IMR-90 (cell line): Measurements from ENCODE around the gene LRRC8B. TPM values are rescaled to one million over a fixed set of nuclear protein-coding genes. Genes with fewer than 3 reads are reported as not detected.

Source experiments
- ATAC-seq: fragments of 200-7000 bp; cut with Tn5 transposase; 2 replicates; pipeline ENCODE4 v1.9.1; 2020; ENCODE audit warnings: low read depth, mild to moderate bottlenecking, moderate library complexity
- BruUV-seq: library from RNA; stranded (reverse); fragments of 400-500 nt; replicated peaks from 2 replicates; lab custom pipeline; 2021; lab: Mats Ljungman, UMichigan
- CTCF ChIA-PET: fragments of 300-600 bp; formaldehyde crosslinking; extraction: SDS; loops from one replicate; lab custom pipeline; 2021; ENCODE audit warnings: antibody characterized with exemption; lab: Yijun Ruan, JAX
- POLR2A ChIA-PET: fragments of 300-600 bp; sonication (Branson Sonifier 250); formaldehyde crosslinking; loops from one replicate; lab custom pipeline; 2022; ENCODE audit warnings: antibody characterized with exemption; ENCODE audit not compliant: unreplicated experiment; lab: Charles Lee
- DNase-seq: peaks from one replicate; pipeline ENCODE4 v3.0.0; 2013
- H2AFZ ChIP-seq: replicated peaks from 2 replicates; pipeline ENCODE3; 2013; ENCODE audit warnings: low read length, mild to moderate bottlenecking; ENCODE audit not compliant: poor library complexity
- H2AK5ac ChIP-seq: 2 replicates; pipeline ENCODE4 v1.6.1; 2013; ENCODE audit warnings: low read depth, low read length, inconsistent platforms
- H2AK9ac ChIP-seq: replicated peaks from 2 replicates; pipeline ENCODE3; 2013; ENCODE audit warnings: mild to moderate bottlenecking, low read depth, low read length, moderate library complexity; ENCODE audit not compliant: poor library complexity
- H2BK120ac ChIP-seq: 2 replicates; pipeline ENCODE4 v1.6.1; 2013; ENCODE audit warnings: low read depth, low read length, inconsistent platforms
- H2BK15ac ChIP-seq: 3 replicates; pipeline ENCODE4 v1.6.1; 2013; ENCODE audit warnings: low read depth, low read length, inconsistent platforms
- H2BK20ac ChIP-seq: 2 replicates; pipeline ENCODE4 v1.6.1; 2013; ENCODE audit warnings: low read depth, mild to moderate bottlenecking, inconsistent platforms, low read length, moderate library complexity
- H2BK5ac ChIP-seq: 2 replicates; pipeline ENCODE4 v1.6.1; 2013; ENCODE audit warnings: mild to moderate bottlenecking, low read depth, low read length, inconsistent platforms; ENCODE audit not compliant: poor library complexity, severe bottlenecking
- H3K14ac ChIP-seq: replicated peaks from 2 replicates; pipeline ENCODE4 v1.6.1; 2013; ENCODE audit warnings: low read depth, low read length, inconsistent platforms
- H3K18ac ChIP-seq: 2 replicates; pipeline ENCODE4 v1.6.1; 2013; ENCODE audit warnings: low read depth, low read length, control low read depth
- H3K23ac ChIP-seq: 2 replicates; pipeline ENCODE4 v1.6.1; 2013; ENCODE audit warnings: low read depth, low read length, inconsistent platforms
- H3K27ac ChIP-seq: 2 replicates; pipeline ENCODE4 v1.5.1; 2013; ENCODE audit warnings: mild to moderate bottlenecking, control low read depth, low read length; ENCODE audit not compliant: insufficient read depth
- H3K27me3 ChIP-seq: 2 replicates; pipeline ENCODE4 v1.6.1; 2013; ENCODE audit warnings: low read length; ENCODE audit not compliant: control insufficient read depth, insufficient read depth
- H3K36me3 ChIP-seq: 2 replicates; pipeline ENCODE4 v1.6.1; 2013; ENCODE audit warnings: low read length, mixed read lengths; ENCODE audit not compliant: control insufficient read depth, insufficient read depth
- H3K4ac ChIP-seq: 2 replicates; pipeline ENCODE4 v1.6.1; 2013; ENCODE audit warnings: low read depth, low read length, inconsistent platforms
- H3K4me1 ChIP-seq: 2 replicates; pipeline ENCODE4 v1.6.1; 2013; ENCODE audit warnings: low read length, mixed read lengths; ENCODE audit not compliant: control insufficient read depth, insufficient read depth
- H3K4me2 ChIP-seq: 2 replicates; pipeline ENCODE4 v1.6.1; 2013; ENCODE audit warnings: low read depth, mild to moderate bottlenecking, control low read depth, low read length, moderate library complexity
- H3K4me3 ChIP-seq: 2 replicates; pipeline ENCODE4 v1.5.1; 2013; ENCODE audit warnings: low read depth, mild to moderate bottlenecking, control low read depth, low read length, moderate library complexity; ENCODE audit not compliant: insufficient read depth
- H3K56ac ChIP-seq: 2 replicates; pipeline ENCODE4 v1.6.1; 2013; ENCODE audit warnings: low read length, inconsistent platforms; ENCODE audit not compliant: insufficient read depth; ENCODE audit errors: extremely low read depth
- H3K79me1 ChIP-seq, 2 experiments: 2 replicates each; pipeline ENCODE4 v1.6.1; 2013; ENCODE audit warnings: low read length in 2 of 2, inconsistent platforms in 1 of 2, low read depth in 1 of 2
- H3K9ac ChIP-seq: 2 replicates; pipeline ENCODE4 v1.6.1; 2013; ENCODE audit warnings: low read depth, low read length, control low read depth
- H3K9me1 ChIP-seq: 2 replicates; pipeline ENCODE4 v1.6.1; 2013; ENCODE audit warnings: low read length, inconsistent platforms; ENCODE audit not compliant: insufficient read depth
- H3K9me3 ChIP-seq: 2 replicates; pipeline ENCODE4 v1.6.1; 2013; ENCODE audit warnings: low read length; ENCODE audit not compliant: control insufficient read depth, insufficient read depth
- H4K20me1 ChIP-seq: 2 replicates; pipeline ENCODE4 v1.6.1; 2013; ENCODE audit warnings: low read length, inconsistent platforms; ENCODE audit not compliant: insufficient read depth
- H4K5ac ChIP-seq: 2 replicates; pipeline ENCODE4 v1.6.1; 2013; ENCODE audit warnings: mild to moderate bottlenecking, low read depth, low read length, control low read depth
- H4K8ac ChIP-seq, 2 experiments: 2 replicates each; pipeline ENCODE4 v1.6.1; 2013; ENCODE audit warnings: low read depth in 2 of 2, low read length in 2 of 2, control low read depth in 1 of 2, inconsistent platforms in 1 of 2
- H4K91ac ChIP-seq: 2 replicates; pipeline ENCODE4 v1.6.1; 2013; ENCODE audit warnings: low read depth, low read length, inconsistent platforms; ENCODE audit not compliant: insufficient read depth
- CTCF ChIP-seq: conservative IDR thresholded peaks from 2 replicates; pipeline ENCODE4 v1.5.1; 2012; ENCODE audit warnings: mild to moderate bottlenecking, low read depth, low read length, improper control_type of control experiment
- RAD21 ChIP-seq: IDR thresholded peaks from 2 replicates; pipeline ENCODE4 v1.6.1; 2012; ENCODE audit warnings: low read length, improper control_type of control experiment
- RCOR1 ChIP-seq: IDR thresholded peaks from 2 replicates; pipeline ENCODE4 v1.6.1; 2012; ENCODE audit warnings: mild to moderate bottlenecking, low read length, improper control_type of control experiment; ENCODE audit not compliant: insufficient replicate concordance
- RFX5 ChIP-seq: IDR thresholded peaks from 2 replicates; pipeline ENCODE4 v1.8.0; 2012; ENCODE audit warnings: low read depth, mild to moderate bottlenecking, low read length, moderate library complexity
- SMC3 ChIP-seq: fragments of 150-350 bp; IDR thresholded peaks from 2 replicates; pipeline ENCODE4 v1.6.1; 2016; ENCODE audit warnings: low read depth, mild to moderate bottlenecking, antibody characterized with exemption, low read length, moderate library complexity
- WGBS, 2 experiments: methylation state at CpG; one replicate each; pipeline versions ENCODE4 v1.1.5 to v1.1.7; 2013; ENCODE audit warnings: missing lambda C conversion rate in 2 of 2; ENCODE audit not compliant: insufficient read length in 1 of 2; ENCODE audit errors: extremely low coverage in 2 of 2; 5-methylcytosine and 5-hydroxymethylcytosine counted together
- dilution Hi-C: fragments of 300-500 bp; cut with HindIII; formaldehyde crosslinking; loops from one replicate; pipeline ENCODE4 v1.14.3; 2018; ENCODE audit warnings: low sequenced_read_pairs; ENCODE audit not compliant: unreplicated experiment
- in situ Hi-C: fragments of 300-500 bp; cut with MboI; formaldehyde crosslinking; loops from 3 replicates; pipeline ENCODE4 v1.14.3; 2019; ENCODE audit warnings: low sequenced_read_pairs, inconsistent platforms, mixed read lengths
- intact Hi-C: fragments of 100-400 bp; cut with micrococcal nuclease; formaldehyde crosslinking; loops from 2 replicates; pipeline ENCODE4 v1.10.0; 2022
- polyA plus RNA-seq, 3 experiments: library from polyadenylated mRNA; depleted of rRNA; stranded (reverse); fragments of >200 nt; gene quantifications; 2 replicates each; pipeline ENCODE4 v1.2.3, GENCODE V29; 2012; ENCODE audit warnings: low replicate concordance in 1 of 3
- total RNA-seq: library from RNA; depleted of rRNA; stranded (reverse); fragments of >200 nt; gene quantifications from 2 replicates; pipeline ENCODE4 v1.2.3, GENCODE V29; 2012

LRRC8B gene
- total and polyA plus RNA-seq, 2 of the 4 experiments (the other 2 are of a cell fraction), result 0.74 to 1.8 TPM

DNA sequence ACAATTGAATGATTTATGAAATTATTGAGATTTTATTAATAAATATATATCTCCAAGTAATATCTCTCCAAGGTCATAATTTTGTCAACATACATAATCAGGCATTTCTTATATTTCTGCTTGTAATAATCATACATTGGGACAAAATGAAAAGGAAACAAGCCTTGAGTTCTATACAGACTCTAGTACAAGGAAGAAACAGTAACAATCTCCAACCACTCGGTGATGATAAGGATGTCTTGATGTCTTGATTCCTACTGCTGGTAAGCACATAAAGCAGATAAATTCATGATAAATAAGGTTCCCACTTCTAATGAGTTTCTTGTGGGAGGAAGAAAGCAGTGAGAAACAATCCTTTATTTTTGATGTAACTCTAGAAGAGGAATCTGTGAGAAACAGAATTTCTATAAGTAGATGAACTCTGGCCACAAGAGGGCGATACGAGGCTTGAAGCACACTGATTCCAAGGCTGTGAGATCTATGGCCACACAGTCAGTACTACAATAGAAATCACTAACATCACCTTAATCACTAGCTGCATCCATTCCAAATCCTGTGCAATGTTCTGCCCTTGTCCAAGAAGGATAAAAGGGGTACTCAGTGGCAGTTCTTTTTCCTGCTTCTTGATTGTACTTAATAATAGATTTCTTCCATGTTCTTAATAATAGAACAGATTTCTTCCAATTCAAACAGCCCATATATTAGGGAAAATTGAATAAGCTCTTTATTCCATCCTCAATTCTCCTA is 41.4 kb upstream of the LRRC8B start:
- ChIA-PET POLR2A (no interaction called here), CTCF (interaction anchor here (0.5 to 4.0 kb wide), 6 partner anchors 16 to 525 kb away, joined by 3 to 32 read pairs (median 4); no protein-coding TSS in a partner anchor)
- H3K9ac ChIP-seq, result no peak overlapping the region
- H3K56ac ChIP-seq, result no peak overlapping the region
- H3K4me2 ChIP-seq, result no peak overlapping the region
- DNase-seq (peak; percentile 81), ATAC-seq (peak; percentile 89)
- H4K5ac ChIP-seq, result no peak overlapping the region
- H3K9me1 ChIP-seq, result no peaks in the 10 kb centered on the region
- no peak overlapping the region for H3K23ac ChIP-seq
- no peak overlapping the region for H3K27ac ChIP-seq
- H4K20me1 ChIP-seq, result no peaks in the 10 kb centered on the region
- H3K36me3 ChIP-seq, result no peaks in the 10 kb centered on the region
- H4K91ac ChIP-seq, result no peak overlapping the region
- no peak overlapping the region for H2BK15ac ChIP-seq
- H2AFZ ChIP-seq, result no peak overlapping the region
- no peak overlapping the region for H2BK5ac ChIP-seq
- H4K8ac ChIP-seq, result no peak overlapping the region
- H2BK20ac ChIP-seq, result no peak overlapping the region
- H3K14ac ChIP-seq, result no peak overlapping the region
- no peaks in the 10 kb centered on the region for H3K79me1 ChIP-seq
- no peak overlapping the region for H3K4me3 ChIP-seq
- dilution Hi-C loops (loop anchor here (25.0 kb wide), 1 partner anchor 104 kb away; no protein-coding TSS in a partner anchor), intact Hi-C loops (loop anchor here (1.0 to 2.0 kb wide), 4 partner anchors 116 to 280 kb away; partner anchors contain the start of gene LRRC8C), in situ Hi-C loops (loop anchor here (10.0 to 25.0 kb wide), 2 partner anchors 282 to 504 kb away; partner anchors contain the start of gene ZNF326)
- no peak overlapping the region for H2AK5ac ChIP-seq
- no peaks in the 10 kb centered on the region for H3K4me1 ChIP-seq
- H2BK120ac ChIP-seq, result no peak overlapping the region
- no peak overlapping the region for H2AK9ac ChIP-seq
- peaks cover 6% of the 10 kb centered on the region for H3K27me3 ChIP-seq
- no peak overlapping the region for H3K4ac ChIP-seq
- WGBS, 2 experiments, result no CpG with 5 or more reads among the region's 3 CpGs
- H3K18ac ChIP-seq, result no peak overlapping the region
- TF ChIP-seq SMC3 (peak; percentile 72), RAD21 (peak; percentile 78), CTCF (peak; percentile 71), RCOR1 (no peak), RFX5 (no peak)
- BruUV-seq, result no TSS peak
- H3K9me3 ChIP-seq, result no peaks in the 10 kb centered on the region
